Neuronal stem cell (in vitro differentiated cells): ENCODE data around the gene AP1G1.

Experiments
- DNase-seq: peaks from one replicate; pipeline ENCODE4 v3.0.0-alpha.2; 2013; ENCODE audit warnings: low spot score
- H2AFZ ChIP-seq: one replicate; pipeline ENCODE4 v1.6.1; 2013; ENCODE audit warnings: mild to moderate bottlenecking, low read length, inconsistent platforms
- H2AK5ac ChIP-seq: 2 replicates; pipeline ENCODE4 v1.6.1; 2013; ENCODE audit warnings: low read depth, mild to moderate bottlenecking, inconsistent platforms, low read length, moderate library complexity, mixed read lengths
- H2BK120ac ChIP-seq: 2 replicates; pipeline ENCODE4 v1.6.1; 2013; ENCODE audit warnings: low read depth, mild to moderate bottlenecking, inconsistent platforms, low read length, moderate library complexity, mixed read lengths
- H2BK12ac ChIP-seq: one replicate; pipeline ENCODE4 v1.6.1; 2013; ENCODE audit warnings: low read length, inconsistent platforms
- H2BK15ac ChIP-seq: 2 replicates; pipeline ENCODE4 v1.6.1; 2013; ENCODE audit warnings: mild to moderate bottlenecking, low read length, inconsistent platforms, mixed read lengths
- H2BK5ac ChIP-seq: one replicate; pipeline ENCODE4 v1.6.1; 2013; ENCODE audit warnings: inconsistent platforms, mild to moderate bottlenecking, low read length, moderate library complexity
- H3K14ac ChIP-seq: one replicate; pipeline ENCODE4 v1.6.1; 2013; ENCODE audit warnings: low read length, inconsistent platforms
- H3K18ac ChIP-seq: 2 replicates; pipeline ENCODE4 v1.6.1; 2013; ENCODE audit warnings: low read length, inconsistent platforms
- H3K23ac ChIP-seq: 2 replicates; pipeline ENCODE4 v1.6.1; 2013; ENCODE audit warnings: low read depth, mild to moderate bottlenecking, mixed read lengths, low read length, inconsistent platforms; ENCODE audit not compliant: poor library complexity
- H3K27ac ChIP-seq: replicated peaks from 3 replicates; pipeline ENCODE4 v1.5.1; 2013; ENCODE audit warnings: low read length, inconsistent platforms
- H3K27me3 ChIP-seq, 3 experiments: 2 replicates each; pipeline ENCODE4 v1.6.1; 2013; ENCODE audit warnings: low read length in 3 of 3, mild to moderate bottlenecking in 2 of 3, inconsistent platforms in 1 of 3, low read depth in 1 of 3, mixed read lengths in 1 of 3, moderate library complexity in 1 of 3; ENCODE audit not compliant: control insufficient read depth in 3 of 3, insufficient read depth in 3 of 3
- H3K36me3 ChIP-seq, 2 donors: replicated peaks in 1 of 2; 2 replicates each; pipeline ENCODE4 v1.6.1; 2013; ENCODE audit warnings: low read length in 2 of 2; ENCODE audit not compliant: control insufficient read depth in 2 of 2, insufficient read depth in 2 of 2
- H3K4ac ChIP-seq: 2 replicates; pipeline ENCODE4 v1.6.1; 2013; ENCODE audit warnings: inconsistent platforms, mild to moderate bottlenecking, low read length, moderate library complexity
- H3K4me1 ChIP-seq, 2 donors: 1 replicate in 1 of 2; 2 replicates in 1 of 2; pipeline ENCODE4 v1.6.1; 2013; ENCODE audit warnings: low read length in 2 of 2, low read depth in 1 of 2; ENCODE audit not compliant: control insufficient read depth in 2 of 2, insufficient read depth in 1 of 2
- H3K4me2 ChIP-seq: one replicate; pipeline ENCODE4 v1.6.1; 2013; ENCODE audit warnings: mild to moderate bottlenecking, low read length, inconsistent platforms; ENCODE audit not compliant: insufficient read depth, poor library complexity, severe bottlenecking
- H3K4me3 ChIP-seq, 2 donors: 2 replicates each; pipeline ENCODE4 v1.5.1; 2013; ENCODE audit warnings: low read length in 2 of 2, mild to moderate bottlenecking in 2 of 2, inconsistent platforms in 1 of 2, moderate library complexity in 1 of 2
- H3K79me1 ChIP-seq: one replicate; pipeline ENCODE4 v1.6.1; 2013; ENCODE audit warnings: low read depth, mild to moderate bottlenecking, inconsistent platforms, low read length, moderate library complexity
- H3K9ac ChIP-seq: one replicate; pipeline ENCODE4 v1.6.1; 2013; ENCODE audit warnings: mild to moderate bottlenecking, low read depth, low read length, inconsistent platforms; ENCODE audit not compliant: poor library complexity
- H3K9me3 ChIP-seq, 2 donors: replicated peaks in 1 of 2; 2 replicates each; pipeline versions ENCODE3 to v1.6.1; 2013; ENCODE audit warnings: low read length in 2 of 2, mild to moderate bottlenecking in 2 of 2, inconsistent platforms in 1 of 2, low read depth in 1 of 2, mixed read lengths in 1 of 2, moderate library complexity in 1 of 2; ENCODE audit not compliant: control insufficient read depth in 2 of 2, insufficient read depth in 1 of 2
- H4K8ac ChIP-seq: one replicate; pipeline ENCODE4 v1.6.1; 2013; ENCODE audit warnings: low read depth, mild to moderate bottlenecking, inconsistent platforms, low read length, moderate library complexity
- H4K91ac ChIP-seq: one replicate; pipeline ENCODE4 v1.6.1; 2013; ENCODE audit warnings: low read length, low read depth, mild to moderate bottlenecking, inconsistent platforms; ENCODE audit not compliant: poor library complexity
- WGBS, 2 donors: extraction: QIAGEN DNeasy Blood & Tissue Kit; methylation state at CpG; one replicate each; pipeline ENCODE4 v1.1.7; 2013; ENCODE audit warnings: missing lambda C conversion rate in 2 of 2, mixed read lengths in 1 of 2; ENCODE audit not compliant: insufficient read length in 2 of 2, insufficient replicate concordance in 1 of 2; ENCODE audit errors: extremely low coverage in 2 of 2; 5-methylcytosine and 5-hydroxymethylcytosine counted together

The AP1G1 gene

GRCh38 chr16:71803305-71803690 lies 5.3 kb downstream of the AP1G1 start:
- Histone ChIP-seq H3K36me3 (peaks cover 2 to 54% of the 10 kb centered on the region in 2 donors), H2AK5ac (no peak overlapping the region)
- no CpG with 5 or more reads among the region's 1 CpG for WGBS, 2 donors

DNA sequence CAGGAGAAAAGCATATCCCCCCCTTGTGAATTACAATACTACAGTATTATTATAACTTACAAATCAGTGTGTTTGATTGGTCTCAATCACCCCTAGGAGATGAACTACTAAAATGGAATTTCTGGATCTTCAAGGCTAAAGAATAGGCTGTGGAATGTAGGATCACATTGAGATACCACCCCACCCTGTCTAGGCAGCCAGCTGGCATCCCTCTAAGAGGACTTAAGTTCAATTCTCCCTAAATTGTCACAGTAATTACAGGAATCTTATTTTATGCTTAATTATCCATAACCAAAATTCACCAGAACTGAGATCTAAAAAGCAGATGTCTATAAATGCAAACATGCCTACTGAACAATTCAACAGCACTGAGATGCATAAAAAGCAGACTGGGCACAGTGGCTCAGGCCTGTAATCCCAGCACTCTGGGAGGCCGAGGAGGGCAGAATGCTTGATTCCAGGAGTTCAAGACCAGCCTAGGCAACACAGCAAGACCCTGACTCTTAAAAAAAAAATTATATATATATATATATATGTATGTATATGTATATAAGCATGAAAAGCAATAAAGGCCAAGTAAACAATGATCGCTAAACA lies 12.0 kb downstream of the AP1G1 start:
- Histone ChIP-seq H3K18ac (no peak overlapping the region), H3K27me3 (no peaks in the 10 kb centered on the region), H4K91ac (no peak overlapping the region), H3K9ac (no peak overlapping the region), H3K4ac (no peak overlapping the region), H2BK15ac (no peak overlapping the region), H2BK12ac (no peak overlapping the region), H3K27ac (no peak overlapping the region), H3K36me3 (peaks cover 0 to 52% of the 10 kb centered on the region in 2 donors), H2BK5ac (no peak overlapping the region), H4K8ac (no peak overlapping the region), H3K14ac (no peak overlapping the region), H3K4me2 (no peak overlapping the region), H3K4me3 (no peak overlapping the region), H3K23ac (no peak overlapping the region), H2BK120ac (no peak overlapping the region), H3K79me1 (peaks cover 9% of the 10 kb centered on the region), H3K4me1 (no peaks in the 10 kb centered on the region), H2AFZ (no peak overlapping the region), H2AK5ac (no peak overlapping the region), H3K9me3 (no peaks in the 10 kb centered on the region)
- no CpG with 5 or more reads among the region's 2 CpGs for WGBS, 2 donors
- no peak for DNase-seq

More at GRCh38 chr16:71803305-71803690, 5.3 kb downstream of the AP1G1 start:
- H3K27me3 ChIP-seq = no peaks in the 10 kb centered on the region
- H3K4me3 ChIP-seq = no peak overlapping the region
- no peak overlapping the region for H3K4ac ChIP-seq
- no peaks in the 10 kb centered on the region for H3K9me3 ChIP-seq
- H2BK12ac ChIP-seq = no peak overlapping the region
- no peak overlapping the region for H3K23ac ChIP-seq
- H3K4me1 ChIP-seq = peaks cover 0 to 5% of the 10 kb centered on the region in 2 donors
- no peak overlapping the region for H3K18ac ChIP-seq
- no peak overlapping the region for H3K27ac ChIP-seq
- H4K8ac ChIP-seq = no peak overlapping the region
- H4K91ac ChIP-seq = no peak overlapping the region
- H2BK5ac ChIP-seq = no peak overlapping the region
- H3K9ac ChIP-seq = no peak overlapping the region
- H2AFZ ChIP-seq = no peak overlapping the region
- DNase-seq = no peak
- H2BK120ac ChIP-seq = no peak overlapping the region
- H3K4me2 ChIP-seq = no peak overlapping the region
- no peak overlapping the region for H3K14ac ChIP-seq
- H2BK15ac ChIP-seq = no peak overlapping the region
- H3K79me1 ChIP-seq = peaks cover 5% of the 10 kb centered on the region

GRCh38 chr16:71794943-71795342 lies 13.7 kb downstream of the AP1G1 start:
- H3K27me3 ChIP-seq = no peaks in the 10 kb centered on the region
- H3K4me2 ChIP-seq = no peak overlapping the region
- no CpG with 5 or more reads among the region's 1 CpG for WGBS, 2 donors
- no peak overlapping the region for H2BK12ac ChIP-seq
- no peak overlapping the region for H2AFZ ChIP-seq
- no peak overlapping the region for H3K14ac ChIP-seq
- no peak overlapping the region for H3K9ac ChIP-seq
- H3K4me3 ChIP-seq = no peak overlapping the region
- H2BK15ac ChIP-seq = no peak overlapping the region
- H3K4me1 ChIP-seq = no peaks in the 10 kb centered on the region
- DNase-seq = no peak
- no peak overlapping the region for H4K91ac ChIP-seq
- no peak overlapping the region for H4K8ac ChIP-seq
- peaks cover 11% of the 10 kb centered on the region for H3K79me1 ChIP-seq
- H2BK120ac ChIP-seq = no peak overlapping the region
- peaks cover 0 to 48% of the 10 kb centered on the region in 2 donors for H3K36me3 ChIP-seq
- H3K23ac ChIP-seq = no peak overlapping the region
- no peak overlapping the region for H3K4ac ChIP-seq
- H3K27ac ChIP-seq = no peak overlapping the region
- H3K18ac ChIP-seq = no peak overlapping the region
- H2AK5ac ChIP-seq = no peak overlapping the region
- H2BK5ac ChIP-seq = no peak overlapping the region
- no peaks in the 10 kb centered on the region for H3K9me3 ChIP-seq

- H3K18ac ChIP-seq = no peak overlapping the region
- H4K91ac ChIP-seq = no peak overlapping the region
- no peaks in the 10 kb centered on the region for H3K9me3 ChIP-seq
- no peak overlapping the region for H3K4ac ChIP-seq
- WGBS, 2 donors = no CpG with 5 or more reads among the region's 1 CpG
- no peak overlapping the region for H2BK12ac ChIP-seq
- no peak for DNase-seq
- H3K79me1 ChIP-seq = peaks cover 11% of the 10 kb centered on the region
- no peak overlapping the region for H3K9ac ChIP-seq
- no peak overlapping the region for H2AK5ac ChIP-seq
- H2BK15ac ChIP-seq = no peak overlapping the region
- no peak overlapping the region for H2AFZ ChIP-seq
- no peak overlapping the region for H3K14ac ChIP-seq
- no peaks in the 10 kb centered on the region for H3K27me3 ChIP-seq
- H4K8ac ChIP-seq = no peak overlapping the region
- H3K4me3 ChIP-seq = no peak overlapping the region
- no peak overlapping the region for H3K23ac ChIP-seq
- no peak overlapping the region for H3K27ac ChIP-seq
- H3K36me3 ChIP-seq = peaks cover 3 to 48% of the 10 kb centered on the region in 2 donors
- no peak overlapping the region for H2BK120ac ChIP-seq
- no peak overlapping the region for H3K4me2 ChIP-seq
- no peaks in the 10 kb centered on the region for H3K4me1 ChIP-seq
- no peak overlapping the region for H2BK5ac ChIP-seq
Measured at GRCh38 chr16:71794018-71794417, 14.6 kb downstream of the AP1G1 start.
